Left renal cortex interstitium (tissue), 4 donors: ENCODE results near the gene BOC. TPM values are rescaled to one million over a fixed set of nuclear protein-coding genes. Genes with fewer than 3 reads are reported as not detected.

Experiments
- DNase-seq, 4 donors: peaks; one replicate each; pipeline ENCODE4 v3.0.0-alpha.2; 2013; ENCODE audit warnings: low read depth in 4 of 4, low spot score in 2 of 4, missing footprints in 1 of 4
- polyA plus RNA-seq, 4 donors: library from polyadenylated mRNA; unstranded; fragments of 120-200 nt; gene quantifications; one replicate each; pipeline ENCODE4 v1.2.1, GENCODE V29; 2013; ENCODE audit not compliant: insufficient read length in 4 of 4

Gene BOC
- polyA plus RNA-seq, 4 donors = 22.9 to 38.1 (median 30.0) TPM

DNA sequence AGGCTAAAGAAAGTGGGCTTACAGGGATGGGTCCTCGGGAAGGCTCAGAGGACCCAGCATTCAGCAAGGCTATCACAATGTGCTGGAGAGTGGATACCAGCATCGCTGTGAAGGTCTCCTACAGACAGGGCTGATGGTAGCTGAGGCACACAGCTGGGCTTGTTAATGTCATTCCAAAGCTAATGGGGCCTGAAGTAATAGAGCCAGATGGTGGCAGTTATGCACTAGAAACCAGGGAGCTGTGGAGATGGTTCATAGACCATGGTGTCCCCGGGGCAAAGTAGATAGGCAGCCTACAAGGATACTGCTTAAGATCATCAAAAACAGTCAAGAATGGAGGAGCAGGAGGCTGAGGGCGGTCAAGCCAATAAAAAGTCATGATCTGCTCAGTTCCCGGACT is 24.8 kb upstream of the BOC start:
- DNase-seq = no peak

DNA sequence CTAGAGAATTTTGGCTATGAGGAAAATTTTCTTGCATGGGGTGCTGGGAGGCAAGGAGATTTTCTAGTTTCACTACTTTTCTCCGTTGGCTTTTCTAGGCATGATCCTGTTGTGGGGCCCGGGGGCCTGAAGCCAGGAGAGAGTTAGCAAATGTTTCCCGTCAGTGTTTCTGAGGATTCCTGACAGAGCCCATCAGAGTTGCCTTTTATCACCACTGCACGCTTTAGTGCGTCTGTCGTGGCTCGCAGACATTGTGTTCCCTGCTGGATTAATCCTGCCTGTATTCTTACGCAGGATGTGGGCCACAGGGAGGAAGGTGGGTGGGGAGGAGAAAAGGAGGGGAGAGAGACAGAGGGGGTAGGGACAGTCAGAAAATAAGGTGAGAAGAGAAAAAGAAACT is 18.1 kb upstream of the BOC start:
- peak in 1 of 4 donors; percentile 21 for DNase-seq

DNA sequence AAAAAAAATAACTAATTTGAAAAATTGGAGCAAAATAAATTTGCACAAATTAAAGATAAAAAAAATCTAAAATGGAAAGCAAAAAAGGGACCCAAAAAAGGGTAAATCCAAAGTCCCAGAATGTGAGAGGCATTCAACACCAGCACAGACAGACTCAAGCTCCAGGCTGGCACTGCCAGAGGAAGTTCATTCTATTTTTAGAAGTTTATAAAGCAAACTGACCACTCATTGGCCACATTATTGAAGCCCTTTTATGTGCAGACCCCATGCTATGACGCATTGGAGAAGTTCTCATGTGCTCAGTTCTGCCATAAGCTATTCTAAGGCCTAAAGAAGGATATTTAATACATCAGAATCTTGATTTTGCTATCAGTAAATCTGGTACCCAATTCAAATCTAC is 17.6 kb upstream of the BOC start:
- DNase-seq = no peak

DNA sequence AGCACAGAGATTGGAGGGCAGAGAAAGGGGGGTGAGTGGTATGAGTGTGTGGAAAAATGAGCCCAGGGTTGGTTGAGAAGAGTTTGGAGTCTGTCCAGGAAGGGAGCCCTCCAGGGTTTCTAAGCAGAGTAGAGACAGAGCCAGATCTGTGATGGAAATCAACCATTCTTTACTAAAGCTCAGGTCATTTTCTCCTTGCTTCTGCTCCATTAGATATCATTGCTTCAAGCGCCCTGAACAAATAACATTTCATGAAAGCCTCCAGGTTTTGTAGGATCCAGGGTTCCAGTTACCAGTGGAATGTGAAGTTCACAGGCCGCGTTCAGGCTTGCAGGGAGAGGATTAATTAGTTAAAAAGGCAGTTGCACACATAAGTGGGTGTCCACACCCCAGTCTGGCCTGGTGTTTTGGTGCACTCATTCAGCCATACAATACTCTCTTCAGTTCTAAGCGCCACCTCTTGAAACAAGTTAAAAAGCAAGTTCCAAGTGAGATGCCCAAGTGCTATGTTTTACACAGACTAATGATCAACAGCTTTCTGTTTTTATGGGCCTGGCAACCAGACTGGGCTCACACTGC is 16.4 kb upstream of the BOC start:
- DNase-seq = peak in 1 of 4 donors; percentile 15

DNA sequence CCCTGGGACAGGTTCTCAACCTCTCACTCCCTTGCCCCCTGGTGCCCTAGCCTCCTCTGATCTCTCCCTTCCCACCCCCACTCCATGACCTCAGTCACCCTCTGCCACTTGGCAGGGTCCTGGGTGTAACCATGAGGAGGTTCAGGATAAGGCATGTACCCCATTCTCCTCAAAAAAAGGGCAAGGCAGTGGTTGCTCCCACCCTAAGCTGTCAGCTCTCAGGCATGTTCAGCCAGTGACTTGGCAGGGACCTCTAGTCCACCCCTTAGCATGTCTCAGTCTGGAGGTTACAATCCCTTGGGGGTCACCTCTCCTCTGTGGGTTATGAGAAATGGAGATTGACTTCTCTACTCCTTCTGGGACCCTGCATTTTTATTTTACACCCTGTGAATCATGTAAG is 11.0 kb upstream of the BOC start:
- no peak for DNase-seq

DNA sequence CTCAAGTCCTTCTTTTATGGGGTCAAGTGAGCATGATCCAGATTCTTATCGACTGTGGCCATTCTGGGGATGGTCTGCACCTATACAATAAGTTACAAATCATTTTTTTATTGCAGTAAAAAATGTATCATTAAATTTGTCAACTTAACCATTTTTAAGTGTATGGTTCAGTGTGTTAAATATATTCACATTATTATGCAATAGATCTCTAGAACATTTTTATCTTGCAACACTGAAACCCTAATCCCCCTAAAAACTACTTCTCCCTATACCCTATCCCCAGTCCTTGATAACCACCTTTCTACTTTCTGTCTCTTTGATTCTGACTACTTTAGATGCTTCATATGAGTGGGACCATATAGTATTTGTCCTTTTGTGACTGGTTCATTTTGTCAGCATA is 10.4 kb upstream of the BOC start:
- DNase-seq = no peak

DNA sequence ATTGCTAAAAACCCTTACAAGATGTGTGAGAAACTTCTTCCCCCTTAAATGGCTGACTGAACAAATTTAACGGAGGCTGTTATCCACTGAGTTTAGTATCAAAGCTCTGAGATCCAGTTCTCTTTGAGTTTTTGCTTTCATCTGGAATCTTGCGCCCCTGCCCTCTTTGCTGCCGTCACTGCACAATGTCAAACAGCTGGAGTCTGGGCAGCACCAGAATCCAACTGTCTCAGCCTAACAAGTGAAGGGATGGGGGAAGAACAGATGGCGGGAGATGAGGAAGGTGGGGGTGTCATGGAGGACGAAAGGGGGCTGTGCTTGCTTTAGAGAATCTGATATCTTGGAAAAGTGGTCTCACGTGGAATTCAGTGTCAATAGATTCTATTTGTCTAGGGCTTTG is 7.0 kb upstream of the BOC start:
- no peak for DNase-seq

DNA sequence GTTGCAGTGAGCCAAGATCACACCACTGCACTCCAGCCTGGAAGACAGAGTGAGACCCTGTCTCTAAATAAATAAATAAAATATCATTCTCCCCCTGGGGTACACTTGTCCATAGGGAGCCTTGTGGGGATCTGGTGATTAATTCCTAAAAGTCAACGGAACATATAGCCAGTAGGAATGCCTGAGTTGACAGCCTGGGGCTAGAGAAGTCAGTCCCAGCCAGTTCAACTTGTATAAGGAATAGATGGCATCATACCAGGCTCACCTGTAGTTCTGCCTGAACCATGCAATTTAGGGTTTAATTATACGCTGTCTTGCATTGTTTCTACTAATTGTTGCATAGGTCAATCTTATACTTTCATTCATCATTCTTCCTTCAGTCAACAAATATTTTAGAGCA is 5.9 kb upstream of the BOC start:
- no peak for DNase-seq

DNA sequence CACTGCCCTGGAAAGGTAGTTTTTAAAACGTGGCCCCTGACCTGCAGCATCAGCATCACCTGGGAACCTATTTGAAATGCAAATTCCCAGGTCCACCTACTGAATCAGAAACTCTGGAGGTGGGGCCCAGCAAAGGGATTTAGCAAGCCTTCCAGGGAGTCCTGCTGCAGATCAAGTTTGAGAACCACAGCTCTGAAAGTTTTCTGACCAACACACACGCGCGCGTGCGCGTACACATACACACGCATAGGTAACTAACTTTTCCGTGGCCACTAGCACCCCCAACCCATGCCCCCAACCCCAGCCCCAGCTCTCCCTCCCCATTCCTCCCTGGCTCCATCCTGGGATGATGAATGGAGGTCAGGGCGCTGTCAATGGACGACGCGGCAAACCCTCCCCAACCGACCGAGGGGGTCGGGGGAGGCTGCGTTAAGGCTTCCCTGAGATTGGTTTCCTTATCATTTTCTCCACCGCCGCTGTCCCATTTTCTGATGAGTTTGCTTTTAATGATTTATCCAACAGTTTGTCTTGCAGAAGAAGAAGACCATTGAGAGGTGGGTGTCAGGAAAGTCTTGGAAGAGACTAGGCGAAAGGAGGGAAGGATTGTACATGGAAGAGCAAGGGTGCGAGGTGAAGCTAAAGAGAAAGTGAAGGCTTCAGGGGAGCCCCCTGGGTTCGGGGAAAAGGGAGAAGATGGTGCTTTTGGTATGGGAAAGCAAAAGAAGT is 590 bp upstream of the BOC start:
- peak in 2 of 4 donors; percentile 75 to 92 for DNase-seq

DNA sequence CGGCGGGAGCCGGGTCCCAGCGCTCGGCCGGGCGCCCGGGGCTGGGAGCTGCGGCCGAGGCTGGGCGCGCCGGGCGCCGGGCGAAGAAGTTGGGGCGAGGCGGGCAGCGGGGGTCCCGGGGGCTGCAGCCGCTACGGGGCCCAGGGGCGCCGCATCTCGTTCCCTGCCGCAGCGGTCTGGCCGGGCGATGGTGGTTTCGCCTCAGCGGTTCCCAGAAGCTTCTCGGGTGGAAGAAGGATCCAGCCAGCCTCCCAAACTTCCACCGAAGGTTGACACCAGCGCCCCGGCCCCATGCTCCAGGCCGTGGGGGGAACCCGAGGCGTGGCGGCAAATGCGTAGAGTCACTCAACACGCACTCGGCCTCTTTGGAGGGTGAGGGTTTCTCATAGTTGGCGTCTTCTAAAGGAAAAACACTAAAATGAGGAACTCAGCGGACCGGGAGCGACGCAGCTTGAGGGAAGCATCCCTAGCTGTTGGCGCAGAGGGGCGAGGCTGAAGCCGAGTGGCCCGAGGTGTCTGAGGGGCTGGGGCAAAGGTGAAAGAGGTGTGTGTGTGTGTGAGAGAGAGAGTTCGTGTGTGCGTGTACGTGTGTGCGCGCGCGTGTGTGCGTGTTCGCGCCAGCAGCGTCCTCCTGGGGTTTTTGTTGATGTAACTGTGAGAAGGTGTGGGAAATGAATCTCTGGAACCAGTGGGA is 940 bp downstream of the BOC start:
- DNase-seq = no peak

DNA sequence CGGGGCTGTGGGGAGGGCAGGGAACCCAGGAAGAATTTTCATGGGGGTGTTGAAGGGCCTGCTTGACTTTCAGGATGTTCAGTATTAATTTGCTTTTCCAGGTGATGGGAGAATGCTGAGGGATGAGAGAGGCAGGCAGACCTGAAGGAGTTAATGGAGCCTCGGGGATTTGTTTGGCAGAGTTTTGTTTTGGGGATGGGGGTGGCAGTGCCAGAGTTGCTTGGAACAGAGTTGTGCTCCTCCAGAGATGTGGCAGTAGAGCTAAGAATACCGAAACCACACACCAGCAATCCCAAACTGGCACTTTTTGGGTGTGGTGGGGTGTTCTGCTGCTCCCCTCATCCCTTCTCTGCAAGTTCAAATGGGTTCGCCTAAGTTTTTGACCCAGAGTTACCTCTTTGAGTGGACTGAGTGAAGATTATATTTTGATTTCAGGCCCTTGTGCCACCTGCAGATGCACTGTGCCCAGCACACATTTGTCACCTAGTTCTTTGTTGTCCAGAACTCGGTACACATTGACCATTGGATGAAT is 1.6 kb downstream of the BOC start:
- DNase-seq = no peak

DNA sequence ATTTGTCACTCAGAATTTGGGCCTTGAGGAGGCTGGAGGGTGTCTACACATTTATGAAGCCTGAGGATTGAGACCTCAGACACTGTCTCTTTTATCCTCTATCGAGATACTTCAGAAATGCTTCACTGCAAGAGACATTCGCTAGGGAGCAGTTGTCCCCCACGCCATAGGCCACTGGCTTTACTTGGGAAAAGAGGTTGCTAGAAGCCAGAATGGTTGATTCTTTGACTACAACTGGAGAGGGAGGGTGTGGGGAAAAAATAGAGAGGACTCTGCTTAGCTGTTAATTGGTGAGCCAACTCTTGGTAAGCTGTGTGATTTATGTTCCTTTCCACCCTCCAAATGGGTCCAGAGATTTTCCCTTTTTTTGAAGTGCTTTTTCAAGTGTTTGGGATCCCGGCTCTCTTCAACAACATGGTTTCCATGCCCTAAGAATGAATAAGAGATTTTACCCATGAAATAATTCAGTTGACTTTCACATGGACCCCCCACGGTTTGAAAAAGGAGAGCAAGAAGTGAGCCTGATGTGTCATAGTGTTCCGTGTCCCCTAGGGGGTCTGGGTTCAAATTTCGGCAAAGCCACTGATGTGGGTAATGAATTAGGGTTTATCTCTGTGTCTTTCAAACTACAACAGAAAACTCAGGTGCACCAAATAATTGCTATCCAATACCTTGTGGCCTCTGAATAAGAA is 2.7 kb downstream of the BOC start:
- no peak for DNase-seq

DNA sequence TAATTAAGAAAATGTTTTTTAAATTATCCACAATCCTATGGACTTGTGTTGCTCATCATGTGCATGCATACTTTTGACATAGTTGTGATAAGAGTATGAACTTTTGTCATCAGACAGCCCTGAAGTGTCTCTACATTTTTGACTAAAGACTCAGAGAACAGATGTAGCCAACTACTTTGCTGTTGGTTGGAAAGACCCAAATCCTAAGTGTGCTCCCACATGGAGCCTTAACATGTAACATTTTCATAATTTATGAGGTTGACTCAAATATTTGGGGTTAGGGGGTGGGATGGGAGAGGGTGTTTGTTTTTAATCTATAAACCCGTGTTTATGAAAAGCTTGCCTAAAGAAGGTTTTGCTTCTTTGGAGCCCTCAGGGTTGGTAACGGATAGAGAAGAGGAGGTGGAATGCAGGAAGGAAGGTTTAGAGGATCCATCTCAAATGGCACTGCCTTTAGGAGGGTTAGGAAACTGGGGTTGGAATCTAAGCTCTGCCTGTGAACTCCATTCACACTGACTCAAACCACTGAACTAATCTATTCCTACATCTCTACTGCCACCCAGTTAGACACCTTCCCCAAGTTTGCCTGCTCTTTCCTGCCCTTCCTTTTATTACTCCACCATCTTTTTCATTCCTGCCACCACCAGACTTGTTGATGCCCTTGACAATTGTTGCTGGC is 3.7 kb downstream of the BOC start:
- no peak for DNase-seq

DNA sequence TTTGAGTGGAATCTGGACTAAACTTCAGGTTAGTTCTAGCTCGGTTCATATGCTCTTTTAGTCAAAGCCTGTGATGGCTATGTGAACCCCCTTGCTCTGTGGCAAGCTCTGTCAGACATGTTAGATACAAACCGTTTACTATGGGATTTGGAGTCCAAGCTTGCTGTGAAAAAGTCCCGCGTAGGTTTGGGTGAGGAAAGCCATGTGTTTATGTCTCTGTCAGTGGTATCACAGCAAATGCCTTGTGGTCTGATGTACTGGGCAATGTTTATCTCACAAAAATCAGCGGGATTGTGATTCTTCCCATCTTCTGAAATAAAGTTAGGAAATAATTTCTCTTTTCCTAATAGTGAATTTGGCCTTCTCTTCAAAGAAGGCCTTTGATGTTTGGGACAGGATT is 5.0 kb downstream of the BOC start:
- no peak for DNase-seq

DNA sequence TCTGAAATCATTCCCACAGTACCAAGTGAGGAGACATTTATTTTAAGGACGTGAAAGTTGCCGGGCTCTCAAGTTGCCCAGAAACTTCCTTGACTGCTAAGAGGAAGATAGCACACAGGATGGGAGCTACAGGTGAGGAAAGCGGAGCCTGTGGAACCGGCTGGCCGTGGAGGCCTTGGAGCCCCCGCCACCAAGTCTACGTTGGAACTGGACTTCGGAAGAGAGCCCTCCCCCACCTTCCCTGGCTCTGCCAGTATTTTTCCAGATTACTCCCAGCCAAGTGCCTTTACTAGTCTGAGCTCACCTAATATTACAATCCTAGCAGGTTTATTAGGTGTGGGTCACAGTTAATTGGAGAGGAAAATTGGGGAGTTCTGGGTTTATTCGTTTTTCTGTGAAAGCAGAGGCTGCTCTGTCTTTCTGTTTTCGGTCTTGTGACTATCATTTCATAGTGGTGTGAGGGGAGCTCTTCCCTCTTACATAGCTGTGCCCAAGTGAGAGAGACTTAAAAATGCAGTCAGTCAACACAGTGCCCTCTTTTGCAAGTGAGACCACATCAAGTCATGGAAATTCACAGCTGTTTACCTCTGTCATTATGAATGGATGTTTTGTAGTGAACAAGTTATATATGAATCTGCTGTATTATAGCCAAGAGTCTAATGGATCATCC is 6.8 kb downstream of the BOC start:
- no peak for DNase-seq

DNA sequence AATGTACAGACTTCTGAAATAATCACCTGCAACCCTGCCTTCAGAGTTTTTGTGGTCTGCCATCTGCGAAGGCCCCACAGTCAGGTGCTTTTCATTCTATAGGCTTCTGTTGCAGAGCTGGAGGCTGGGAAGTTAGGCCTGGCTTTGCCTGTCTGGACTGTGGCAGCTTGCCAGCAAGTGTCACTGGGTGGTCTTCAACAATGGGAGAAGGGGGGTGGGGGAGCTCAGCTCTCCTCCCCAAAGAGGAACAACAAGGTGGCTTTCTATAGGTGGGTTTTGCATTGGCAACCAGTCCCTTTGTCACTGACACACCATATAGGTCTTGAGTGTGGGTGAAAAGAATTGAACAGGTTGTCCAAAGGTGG is 7.3 kb downstream of the BOC start:
- no peak for DNase-seq

DNA sequence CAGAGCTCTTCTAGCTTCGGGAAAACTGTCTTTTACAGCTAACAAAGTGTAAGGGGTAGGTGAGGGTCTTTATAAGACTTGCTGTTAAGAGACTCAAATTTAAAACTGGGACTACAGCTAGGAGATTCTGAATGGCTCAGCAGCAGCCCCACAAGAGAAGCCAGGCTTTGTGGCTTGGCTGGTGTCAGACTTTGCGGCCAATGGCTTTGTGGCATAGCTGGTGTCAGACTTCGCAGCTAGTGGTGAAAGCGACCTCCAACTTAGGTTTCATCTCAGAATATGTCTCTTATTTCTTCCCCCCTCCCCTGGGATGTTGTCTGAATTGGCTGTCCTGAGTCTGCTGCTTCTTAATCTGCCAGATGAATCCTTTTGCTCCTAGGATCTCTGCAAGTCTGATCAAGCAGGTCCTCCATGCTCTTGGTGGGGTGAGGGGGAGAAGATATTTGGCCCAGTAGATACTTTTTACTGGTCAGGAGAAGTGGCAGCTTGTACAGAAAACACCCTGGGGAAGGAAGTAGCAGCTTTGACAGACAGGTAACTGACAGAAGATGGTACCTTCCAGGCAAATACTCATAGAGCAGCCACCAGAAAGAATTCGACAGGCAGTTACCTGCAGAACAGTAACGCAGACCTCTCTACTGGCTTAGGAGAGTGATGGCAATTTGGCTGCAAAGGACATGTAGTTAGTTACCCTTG is 8.4 kb downstream of the BOC start:
- no peak for DNase-seq

DNA sequence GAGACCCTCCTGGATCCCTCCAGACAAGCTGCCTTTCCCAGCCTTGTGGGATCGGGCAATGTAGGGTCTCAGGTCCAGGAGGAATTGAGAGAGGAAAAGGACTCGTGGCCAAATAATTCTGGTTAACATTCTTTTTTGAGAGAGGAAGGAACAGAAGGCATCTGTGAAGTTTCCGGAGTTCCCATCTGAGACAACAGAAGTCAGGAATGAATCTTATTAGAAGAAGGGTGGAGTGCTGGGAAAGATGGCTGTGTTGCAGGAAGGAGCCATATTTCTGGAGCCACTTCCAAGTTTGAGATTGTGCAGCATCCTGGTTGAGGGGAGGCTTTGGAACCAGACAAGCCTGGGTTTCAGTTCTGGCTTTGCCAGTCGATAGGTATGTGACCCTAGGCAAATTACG is 9.4 kb downstream of the BOC start:
- no peak for DNase-seq

DNA sequence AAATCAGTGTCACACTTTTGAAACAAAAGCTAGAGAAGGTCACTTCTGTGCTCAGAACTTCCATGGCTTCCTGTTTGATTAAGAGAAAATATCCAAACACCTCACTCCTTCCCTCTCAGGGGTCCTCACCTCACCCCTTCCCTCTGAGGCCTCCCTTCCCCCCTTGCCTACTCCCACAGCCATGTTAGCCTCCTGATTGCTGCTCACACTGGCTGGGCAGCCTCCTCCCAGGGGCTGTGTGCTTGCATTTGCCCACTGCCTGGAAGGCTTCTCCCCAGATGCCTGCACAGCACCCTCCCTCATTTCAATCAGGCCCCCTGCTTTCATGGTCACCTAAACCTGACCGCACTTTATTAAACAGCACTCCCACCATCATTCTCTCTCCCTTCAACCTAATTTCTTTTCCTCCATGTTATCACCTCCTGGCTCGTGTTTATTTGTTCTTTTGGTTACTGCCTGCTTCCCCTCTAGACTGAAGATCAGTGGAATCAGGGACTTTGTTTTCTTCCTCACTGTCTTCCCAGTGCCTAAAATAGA is 10.4 kb downstream of the BOC start:
- no peak for DNase-seq
